NCI-H1417 treated with DMSO at 0.1 percent for 48 hours (cell line): ENCODE data around the gene MTSS2.

ENCODE experiments used
- DNase-seq: peaks from one replicate; lab custom pipeline; 2025; lab: John Stamatoyannopoulos, UW

The MTSS2 gene

GRCh38 chr16:70700101-70701020, 14.5 kb upstream of the MTSS2 start:
- DNase-seq = no peak

- DNase-seq = no peak
Observed at GRCh38 chr16:70699696-70700095, 13.8 kb upstream of the MTSS2 start.

GRCh38 chr16:70698901-70699300, 13.0 kb upstream of the MTSS2 start:
- DNase-seq = no peak

GRCh38 chr16:70697594-70698170, 11.8 kb upstream of the MTSS2 start:
- no peak for DNase-seq

GRCh38 chr16:70696952-70697593, 11.2 kb upstream of the MTSS2 start:
- no peak for DNase-seq

GRCh38 chr16:70696355-70696754, 10.5 kb upstream of the MTSS2 start:
- no peak for DNase-seq

- DNase-seq = no peak
Observed at GRCh38 chr16:70695331-70696070, 9.6 kb upstream of the MTSS2 start.

- DNase-seq = no peak
Observed at GRCh38 chr16:70694868-70695218, 9.0 kb upstream of the MTSS2 start.

GRCh38 chr16:70694088-70694867, 8.4 kb upstream of the MTSS2 start:
- no peak for DNase-seq

- no peak for DNase-seq
Observed at GRCh38 chr16:70692873-70693671, 7.2 kb upstream of the MTSS2 start.

GRCh38 chr16:70692130-70692872, 6.4 kb upstream of the MTSS2 start:
- no peak for DNase-seq

- DNase-seq = no peak
Observed at GRCh38 chr16:70691223-70692129, 5.6 kb upstream of the MTSS2 start.

GRCh38 chr16:70689970-70690891, 4.4 kb upstream of the MTSS2 start:
- no peak for DNase-seq

- no peak for DNase-seq
Observed at GRCh38 chr16:70689035-70689969, 3.4 kb upstream of the MTSS2 start.

- no peak for DNase-seq
Observed at GRCh38 chr16:70688246-70688742, 2.4 kb upstream of the MTSS2 start.

- no peak for DNase-seq
Observed at GRCh38 chr16:70687671-70688245, 1.9 kb upstream of the MTSS2 start.
